ENCODE results near the gene RNF168.
"Not testable (repeated sequence)": the region's sequence is repeated elsewhere in the genome, so short reads cannot be mapped to it uniquely, and the experiment has no call there.

The RNF168 gene

DNA sequence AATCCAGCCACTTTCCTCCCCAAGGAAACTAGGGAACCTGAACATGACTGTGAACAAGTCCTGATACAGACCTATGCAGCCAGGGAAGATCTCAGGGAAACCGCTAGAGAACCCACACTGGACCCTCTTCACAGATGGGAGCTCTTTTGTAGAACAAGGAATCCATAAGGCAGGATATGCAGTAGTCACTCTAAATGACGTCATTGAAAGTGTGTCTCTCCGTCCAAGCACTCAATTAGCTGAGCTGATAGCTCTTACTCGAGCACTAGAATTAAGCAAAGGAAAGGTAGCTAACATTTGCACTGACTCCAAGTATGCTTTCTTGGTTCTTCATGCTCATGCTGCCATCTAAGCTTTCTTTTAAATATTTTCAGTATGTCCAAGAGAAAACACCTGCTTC, 21.6 kb upstream of the RNF168 start:
- ChIA-PET CTCF (interaction anchor here (0.9 kb wide), 1 partner anchor 11 kb away, joined by 4 read pairs; no protein-coding TSS in a partner anchor), POLR2A (no interaction called here)
- TF ChIP-seq FOXA1 (IDR thresholded peaks at IDR 0.05) (no peak), SP1 (IDR thresholded peaks at IDR 0.05) (no peak)
- DNase-seq (ENCODE audit: extremely low spot score): no peak

- TF ChIP-seq SUZ12 (IDR thresholded peaks at IDR 0.05): no peak
- no peak for TF ChIP-seq HDGF (IDR thresholded peaks at IDR 0.05; ENCODE audit: borderline replicate concordance)
- no peak for TF ChIP-seq TARDBP (IDR thresholded peaks at IDR 0.05)
- TF ChIP-seq LEF1 (IDR thresholded peaks at IDR 0.05; ENCODE audit: borderline replicate concordance): no peak
- TF ChIP-seq FOXK2 (IDR thresholded peaks at IDR 0.05): no peak
- no peak for TF ChIP-seq ARNT (IDR thresholded peaks at IDR 0.05)
- TF ChIP-seq FOXA1 (IDR thresholded peaks at IDR 0.05): no peak
- no peak for TF ChIP-seq PKNOX1 (IDR thresholded peaks at IDR 0.05)
- TF ChIP-seq CTBP1 (IDR thresholded peaks at IDR 0.05; ENCODE audit: borderline replicate concordance): no peak
- TF ChIP-seq NFRKB (IDR thresholded peaks at IDR 0.05): no peak
- no peak for TF ChIP-seq L3MBTL2 (conservative IDR thresholded peaks at IDR 0.05)
- no peak for DNase-seq (ENCODE audit: extremely low spot score)
- ChIA-PET POLR2A (no interaction called here), CTCF (interaction anchor here (0.9 kb wide), 1 partner anchor 11 kb away, joined by 4 read pairs; no protein-coding TSS in a partner anchor)
These were observed 21.0 kb upstream of the RNF168 start for GRCh38 chr3:196524527-196524926.

DNA sequence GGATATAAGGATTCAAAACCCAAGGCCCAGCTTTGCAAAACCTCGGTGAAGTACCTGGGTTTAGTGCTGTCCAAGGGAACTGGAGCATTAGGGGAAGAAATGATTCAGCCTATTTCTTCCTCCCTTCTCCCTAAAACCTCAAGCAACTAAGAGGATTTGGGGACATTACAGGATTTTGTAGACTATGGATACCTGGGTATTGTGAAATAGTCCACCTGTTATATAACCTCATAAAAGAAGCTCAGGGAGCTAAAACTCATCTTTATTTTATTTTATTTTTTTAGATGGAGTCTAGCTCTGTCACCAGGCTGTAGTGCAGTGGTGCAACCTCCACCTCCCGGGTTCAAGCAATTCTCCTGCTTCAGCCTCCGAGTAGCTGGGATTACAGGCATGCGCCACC, 20.3 kb upstream of the RNF168 start:
- ChIA-PET CTCF (interaction anchor here (1.0 kb wide), 1 partner anchor 166 kb away, joined by 4 read pairs; no protein-coding TSS in a partner anchor), POLR2A (no interaction called here)
- no peak for DNase-seq (ENCODE audit: extremely low spot score)
- TF ChIP-seq ARNT (IDR thresholded peaks at IDR 0.05) (no peak), ZNF384 (IDR thresholded peaks at IDR 0.05) (no peak), PKNOX1 (IDR thresholded peaks at IDR 0.05) (no peak), LEF1 (IDR thresholded peaks at IDR 0.05; ENCODE audit: borderline replicate concordance) (no peak), CTBP1 (IDR thresholded peaks at IDR 0.05; ENCODE audit: borderline replicate concordance) (no peak), FOXA1 (IDR thresholded peaks at IDR 0.05) (no peak), SP1 (IDR thresholded peaks at IDR 0.05) (no peak), L3MBTL2 (conservative IDR thresholded peaks at IDR 0.05) (no peak), FOXK2 (IDR thresholded peaks at IDR 0.05) (no peak), HDGF (IDR thresholded peaks at IDR 0.05; ENCODE audit: borderline replicate concordance) (no peak), FOXM1 (IDR thresholded peaks at IDR 0.05; ENCODE audit: borderline replicate concordance) (no peak), BHLHE40 (IDR thresholded peaks at IDR 0.05; ENCODE audit: borderline replicate concordance) (no peak), TARDBP (IDR thresholded peaks at IDR 0.05) (no peak)

DNA sequence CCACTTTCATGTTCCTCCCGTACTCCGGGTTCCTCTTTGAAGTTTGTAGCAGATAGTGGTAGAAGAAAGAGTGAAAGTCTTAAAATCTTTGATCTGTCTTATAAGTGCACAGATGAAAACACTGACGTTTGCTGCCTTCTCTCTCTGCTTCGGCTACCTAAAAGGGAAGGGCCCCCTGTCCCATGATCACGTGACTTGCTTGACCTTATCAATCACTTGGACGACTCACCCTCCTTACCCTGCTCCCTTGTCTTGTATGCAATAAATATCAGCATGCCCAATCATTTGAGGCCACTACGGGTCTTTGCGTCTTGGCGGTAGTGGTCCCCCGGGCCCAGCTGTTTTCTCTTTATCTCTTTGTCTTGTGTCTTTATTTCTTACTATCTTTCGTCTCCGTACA, 17.7 kb upstream of the RNF168 start:
- POLR2A ChIA-PET; DNase-seq (ENCODE audit: extremely low spot score): not testable (repeated sequence)
- CTCF ChIA-PET: interaction anchor here (0.7 to 1.4 kb wide), 2 partner anchors 35 kb away, joined by 4 to 5 read pairs; no protein-coding TSS in a partner anchor

- DNase-seq (ENCODE audit: extremely low spot score): no peak
- CTCF ChIA-PET: interaction anchor here (0.9 to 1.4 kb wide), 2 partner anchors 25 to 33 kb away, joined by 3 to 5 read pairs; no protein-coding TSS in a partner anchor
These were observed 16.1 kb upstream of the RNF168 start for GRCh38 chr3:196519718-196520082.

DNA sequence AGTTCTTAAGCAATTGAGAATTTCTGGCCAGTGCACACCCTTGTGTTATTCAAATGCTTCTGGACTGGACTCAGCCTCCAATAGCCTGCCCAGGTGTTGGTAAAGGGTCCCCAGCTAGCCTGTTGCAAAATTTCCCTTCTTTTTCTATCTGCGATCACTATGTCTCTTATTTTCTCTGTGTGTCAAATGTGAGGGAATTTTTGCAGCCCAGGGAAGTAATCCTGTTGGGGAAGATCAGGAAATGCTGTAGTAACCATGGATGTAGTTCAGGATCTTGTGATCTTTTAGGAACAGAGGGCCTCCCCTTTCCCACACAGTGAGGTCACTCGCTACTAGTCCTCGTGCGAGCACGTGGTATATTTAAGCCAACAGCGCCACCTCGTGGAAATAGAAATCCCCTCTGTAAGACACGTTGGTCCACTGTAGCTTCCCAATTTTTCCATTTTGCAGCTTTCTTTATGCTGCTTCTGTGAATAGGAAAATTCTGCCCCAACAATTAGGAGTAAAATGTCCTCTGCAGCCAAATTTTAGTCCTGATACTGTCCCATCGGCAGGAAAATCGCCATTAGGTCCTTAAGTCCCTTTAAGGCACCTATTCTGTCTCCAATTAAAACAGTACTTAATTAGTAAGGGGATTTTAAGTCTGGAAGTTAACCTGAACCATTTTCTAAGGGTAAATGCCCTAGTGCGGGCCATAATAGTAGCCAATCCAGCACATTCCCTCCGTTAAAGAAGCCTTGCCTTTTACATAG, 15.6 kb upstream of the RNF168 start:
- CTCF ChIA-PET: interaction anchor here (0.7 to 1.4 kb wide), 3 partner anchors 25 to 780 kb away, joined by 3 to 5 read pairs (median 3); no protein-coding TSS in a partner anchor
- POLR2A ChIA-PET: no interaction called here
- DNase-seq (ENCODE audit: extremely low spot score): peak; percentile 71

More at GRCh38 chr3:196519718-196520082, 16.1 kb upstream of the RNF168 start:
- TF ChIP-seq LEF1 (IDR thresholded peaks at IDR 0.05; ENCODE audit: borderline replicate concordance) (no peak), SP1 (IDR thresholded peaks at IDR 0.05) (no peak), FOXM1 (IDR thresholded peaks at IDR 0.05; ENCODE audit: borderline replicate concordance) (no peak), FOXA1 (IDR thresholded peaks at IDR 0.05) (no peak), L3MBTL2 (conservative IDR thresholded peaks at IDR 0.05) (no peak), SUZ12 (IDR thresholded peaks at IDR 0.05) (no peak), ARNT (IDR thresholded peaks at IDR 0.05) (no peak)
- POLR2A ChIA-PET: no interaction called here

DNA sequence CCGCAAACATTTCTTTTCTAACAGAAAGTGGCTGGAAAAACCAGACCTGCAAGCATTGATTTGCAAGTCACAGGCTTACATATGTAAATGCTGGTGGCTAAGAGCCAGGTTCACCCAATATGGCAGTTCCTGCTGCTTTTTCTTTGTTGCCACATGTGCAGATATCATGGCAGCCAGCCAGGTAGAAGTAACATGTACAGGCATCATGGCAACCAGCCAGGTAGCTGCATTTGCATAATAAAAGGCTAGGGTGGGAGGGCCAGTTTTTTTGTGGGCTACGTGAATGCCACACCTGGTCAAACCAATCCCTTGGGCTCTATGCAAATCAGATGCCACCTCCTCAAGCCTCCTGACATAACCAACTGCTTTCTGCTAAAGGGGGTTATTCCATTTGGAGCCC, 14.4 kb upstream of the RNF168 start:
- DNase-seq (ENCODE audit: extremely low spot score): no peak
- TF ChIP-seq BHLHE40 (IDR thresholded peaks at IDR 0.05; ENCODE audit: borderline replicate concordance) (no peak), TARDBP (IDR thresholded peaks at IDR 0.05) (no peak), CTBP1 (IDR thresholded peaks at IDR 0.05; ENCODE audit: borderline replicate concordance) (no peak)
- ChIA-PET POLR2A (no interaction called here), CTCF (interaction anchor here (1.0 to 1.4 kb wide), 2 partner anchors 33 to 264 kb away, joined by 3 to 5 read pairs; no protein-coding TSS in a partner anchor)

More for the DNA sequence above, 15.6 kb upstream of the RNF168 start:
- peak; percentile 61 for TF ChIP-seq L3MBTL2 (conservative IDR thresholded peaks at IDR 0.05)
- no peak for TF ChIP-seq ARNT (IDR thresholded peaks at IDR 0.05)
- TF ChIP-seq FOXA1 (IDR thresholded peaks at IDR 0.05): no peak
